GM21619 (cell line): ENCODE results near the gene HAVCR1.
"Not testable (repeated sequence)": the region's sequence is repeated elsewhere in the genome, so short reads cannot be mapped to it uniquely, and the experiment has no call there.

Source experiments
- ATAC-seq: cut with Tn5 transposase; IDR thresholded peaks from one replicate; pipeline ENCODE4 v1.9.1; 2021; ENCODE audit not compliant: unreplicated experiment

Gene HAVCR1

DNA sequence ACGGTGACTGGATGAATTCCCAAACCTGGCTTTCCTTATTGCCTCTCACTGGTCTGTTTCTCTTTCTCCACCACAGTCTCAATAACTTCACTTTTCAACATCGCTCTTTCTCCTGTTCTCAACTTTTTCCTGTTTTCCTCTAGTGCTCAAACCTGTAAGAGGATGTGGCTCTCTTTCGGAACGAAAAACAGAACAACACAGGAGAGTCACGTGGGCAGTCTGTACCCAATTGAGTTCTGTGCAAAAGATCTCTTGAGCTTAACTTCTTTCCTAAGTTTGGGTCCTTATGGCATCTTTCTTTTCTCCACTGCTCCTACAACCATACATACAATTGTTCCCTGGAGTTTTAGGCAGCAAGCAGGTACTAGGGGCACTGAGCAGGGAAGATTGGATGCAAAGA lies 8.9 kb downstream of the HAVCR1 start:
- ATAC-seq: no peak

DNA sequence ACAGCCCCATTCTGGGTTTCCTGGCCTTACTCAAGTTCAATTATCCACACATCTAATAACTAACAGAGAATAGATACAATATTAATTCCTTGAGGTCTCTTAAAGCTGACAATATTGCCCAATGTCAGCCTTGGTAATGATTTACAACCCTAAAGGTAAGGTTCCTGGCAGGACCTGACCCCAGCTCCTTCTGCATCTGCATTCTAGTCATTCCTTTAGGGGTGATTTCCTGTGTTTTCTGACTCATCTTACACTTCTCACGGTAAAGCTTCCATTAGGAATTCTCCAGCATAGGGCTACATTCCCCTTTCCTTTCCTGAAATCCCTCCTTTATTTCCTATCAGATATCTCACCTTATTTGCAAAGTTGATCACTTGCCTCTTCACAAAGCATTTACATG lies 9.3 kb downstream of the HAVCR1 start:
- ATAC-seq: no peak

DNA sequence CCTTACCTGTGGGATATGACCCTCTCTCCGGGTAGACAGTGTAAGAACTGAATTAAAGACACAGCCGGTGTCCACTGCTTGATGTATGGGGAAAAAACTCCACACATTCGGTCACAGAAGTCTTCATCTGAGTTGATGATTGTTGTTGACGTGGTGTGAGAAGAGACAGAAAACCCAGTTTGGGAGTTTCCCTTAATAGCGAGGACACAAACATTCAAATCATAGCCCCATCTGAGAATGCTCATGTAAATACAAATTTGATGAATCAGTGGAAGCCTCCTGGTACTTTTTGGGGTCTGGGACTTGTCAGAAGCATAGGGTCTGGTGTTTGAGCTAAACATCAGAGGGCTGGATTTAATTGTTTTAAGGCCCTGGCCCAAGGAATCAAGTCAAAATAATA lies 11.0 kb downstream of the HAVCR1 start:
- peak; percentile 62 for ATAC-seq

DNA sequence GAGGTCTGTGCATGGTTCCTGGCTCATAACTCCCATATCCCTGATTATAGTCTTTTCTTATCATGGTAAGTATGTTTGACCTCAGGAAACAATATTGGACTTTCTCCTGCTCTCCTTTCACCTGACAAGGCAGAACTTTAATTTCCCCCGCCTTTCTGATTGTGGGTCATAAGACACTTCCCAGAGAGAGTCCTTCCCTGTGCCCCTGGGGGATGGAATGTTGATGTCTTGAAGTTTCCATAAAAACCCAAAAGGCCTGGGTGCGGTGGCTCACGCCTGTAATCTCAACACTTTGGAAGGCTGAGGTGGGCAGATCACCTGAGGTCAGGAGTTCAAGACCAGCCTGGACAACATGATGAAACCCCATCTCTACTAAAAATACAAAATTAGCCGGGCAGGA lies 11.9 kb downstream of the HAVCR1 start:
- ATAC-seq: not testable (repeated sequence)

DNA sequence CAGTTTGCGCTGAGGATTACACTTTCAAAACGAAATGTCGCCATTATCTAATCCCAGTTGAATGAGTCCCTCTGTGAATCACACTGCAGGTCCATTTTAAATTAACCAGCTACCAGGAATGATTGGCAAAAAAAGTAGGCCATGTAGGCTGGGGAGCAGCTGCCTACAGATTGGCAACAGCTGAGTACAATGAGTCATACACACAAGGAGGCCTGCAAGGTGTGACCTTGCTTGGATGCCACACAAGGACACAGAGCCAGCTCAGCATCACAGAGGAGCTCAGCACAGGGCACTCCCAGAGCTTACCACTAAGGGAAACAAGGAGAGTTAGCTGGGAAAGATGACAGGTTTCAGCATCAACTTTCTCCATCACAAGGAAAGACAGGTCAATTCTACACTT lies 12.9 kb downstream of the HAVCR1 start:
- ATAC-seq: no peak

DNA sequence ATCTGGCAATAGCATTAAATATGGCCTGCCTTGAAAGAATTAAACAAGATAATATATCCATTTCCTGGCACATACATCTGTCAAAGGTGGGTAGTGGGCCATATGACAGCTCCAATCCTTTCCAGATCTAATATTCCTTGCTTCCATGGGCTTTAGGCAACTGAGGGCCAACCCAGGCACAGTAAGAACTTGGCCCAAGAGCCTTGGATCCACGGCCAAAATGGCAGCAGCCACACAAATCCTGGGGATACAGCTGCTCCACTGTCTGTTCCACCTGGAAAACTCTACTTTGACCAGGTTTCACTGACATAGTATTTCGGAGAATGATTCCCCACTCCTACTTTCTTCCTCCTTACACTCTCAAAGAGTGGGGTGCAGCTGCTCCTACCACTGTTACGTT lies 13.3 kb downstream of the HAVCR1 start:
- no peak for ATAC-seq

DNA sequence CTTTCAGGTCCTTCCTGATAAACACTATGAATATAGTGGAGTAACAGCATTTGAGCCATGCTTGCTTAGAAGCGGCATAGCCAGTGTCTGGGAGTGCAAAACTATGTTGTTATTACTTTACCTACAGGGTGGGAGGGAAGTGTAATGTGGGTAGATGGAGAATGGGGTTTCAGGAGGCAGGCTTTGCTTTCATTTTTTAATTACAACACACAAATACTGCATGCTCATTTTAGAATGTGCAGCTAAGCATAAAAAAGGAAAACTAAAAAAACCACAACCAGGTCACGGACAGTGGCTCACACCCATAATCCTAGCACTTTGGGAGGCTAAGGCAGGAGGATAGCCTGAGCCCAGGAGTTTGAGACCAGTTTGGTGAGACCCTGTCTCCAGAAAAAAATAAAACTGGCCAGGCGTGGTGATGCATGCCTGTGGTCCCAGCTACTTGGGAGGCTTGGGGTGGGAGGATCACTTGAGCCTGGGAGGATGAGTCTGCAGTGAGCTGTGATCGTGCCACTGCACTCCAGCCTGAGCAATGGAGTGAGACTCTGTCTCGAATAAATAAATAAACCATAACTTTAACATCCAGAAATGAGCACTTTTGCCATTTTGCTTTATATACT lies 20.2 kb downstream of the HAVCR1 start:
- no peak for ATAC-seq

DNA sequence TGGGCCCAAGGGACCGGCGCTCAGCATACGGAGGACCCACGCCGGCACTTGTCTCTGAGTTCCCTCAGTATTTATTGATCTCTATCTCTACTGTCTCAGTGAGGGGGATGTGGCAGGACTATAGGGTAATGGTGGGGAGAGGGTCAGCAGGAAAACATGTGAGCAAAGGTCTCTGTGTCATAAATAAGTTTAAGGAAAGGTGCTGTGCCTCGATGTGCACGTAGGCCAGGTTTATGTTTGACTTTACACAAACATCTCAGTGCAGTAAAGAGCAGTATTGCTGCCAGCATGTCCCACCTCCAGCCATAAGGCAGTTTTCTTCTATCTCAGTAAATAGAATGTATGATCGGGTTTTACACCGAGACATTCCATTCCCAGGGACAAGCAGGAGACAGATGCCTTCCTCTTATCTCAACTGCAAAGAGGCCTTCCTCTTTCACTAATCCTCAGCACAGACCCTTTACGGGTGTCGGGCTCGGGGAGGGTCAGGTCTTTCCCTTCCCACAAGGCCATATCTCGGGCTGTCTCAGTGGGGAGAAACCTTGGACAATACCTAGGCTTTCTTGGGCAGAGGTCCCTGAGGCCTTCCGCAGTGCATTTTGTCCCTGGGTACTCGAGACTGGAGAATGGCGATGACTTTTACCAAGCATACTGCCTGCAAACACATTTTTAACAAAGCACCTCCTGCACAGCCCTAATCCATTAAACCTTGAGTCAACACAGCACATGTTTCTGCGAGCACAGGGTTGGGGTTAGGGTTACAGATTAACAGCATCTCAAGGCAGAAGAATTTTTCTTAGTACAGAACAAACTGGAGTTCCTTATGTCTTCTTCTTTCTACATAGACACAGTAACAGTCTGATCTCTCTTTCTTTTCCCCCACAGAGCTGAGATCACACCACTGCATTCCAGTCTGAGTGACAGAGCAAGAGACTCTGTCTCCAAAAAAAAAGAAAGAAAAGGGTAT lies 24.5 kb downstream of the HAVCR1 start:
- ATAC-seq: not testable (repeated sequence)

DNA sequence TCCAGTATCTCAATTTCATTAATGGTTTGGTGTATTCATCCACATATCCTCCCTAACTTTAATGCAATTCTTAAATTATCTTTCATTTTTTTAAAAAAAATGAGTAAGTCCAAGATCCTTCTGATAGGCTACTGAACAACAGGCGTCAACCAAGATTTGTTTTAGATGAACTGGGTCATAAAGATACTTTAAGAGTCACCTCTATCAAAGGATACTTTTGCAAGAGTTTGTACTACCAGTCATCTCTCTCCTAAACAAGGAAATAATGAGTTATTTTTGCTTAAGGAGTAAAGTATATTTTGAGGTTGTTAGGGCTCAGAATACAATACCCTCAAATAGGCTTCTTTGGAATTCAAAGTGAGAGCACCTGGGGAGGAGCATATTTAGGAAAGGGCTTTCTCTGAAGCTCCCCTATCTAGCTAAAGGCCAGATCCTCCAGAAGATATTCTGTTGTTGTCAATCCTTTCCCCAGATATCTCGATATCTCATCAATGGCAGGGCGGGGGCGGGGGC lies 25.8 kb downstream of the HAVCR1 start:
- ATAC-seq: no peak

DNA sequence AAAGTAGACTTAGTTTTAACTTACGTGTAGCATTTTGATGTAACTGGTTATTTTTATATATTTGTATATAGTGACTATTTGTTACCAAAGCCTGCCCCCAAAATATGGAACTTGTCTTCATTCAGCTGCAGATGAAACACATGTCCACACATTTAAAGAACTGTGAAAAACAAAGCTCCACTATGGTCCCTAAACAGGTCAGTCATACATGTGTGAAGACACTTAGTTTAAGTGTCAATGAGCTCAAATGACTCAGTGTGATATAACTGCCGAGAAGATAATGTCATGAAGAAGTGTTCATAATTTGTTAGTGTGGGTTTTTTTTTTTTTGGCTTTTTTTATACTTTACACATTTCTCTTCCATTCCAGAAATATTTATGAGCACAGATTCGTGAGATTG lies 28.2 kb downstream of the HAVCR1 start:
- ATAC-seq: no peak

DNA sequence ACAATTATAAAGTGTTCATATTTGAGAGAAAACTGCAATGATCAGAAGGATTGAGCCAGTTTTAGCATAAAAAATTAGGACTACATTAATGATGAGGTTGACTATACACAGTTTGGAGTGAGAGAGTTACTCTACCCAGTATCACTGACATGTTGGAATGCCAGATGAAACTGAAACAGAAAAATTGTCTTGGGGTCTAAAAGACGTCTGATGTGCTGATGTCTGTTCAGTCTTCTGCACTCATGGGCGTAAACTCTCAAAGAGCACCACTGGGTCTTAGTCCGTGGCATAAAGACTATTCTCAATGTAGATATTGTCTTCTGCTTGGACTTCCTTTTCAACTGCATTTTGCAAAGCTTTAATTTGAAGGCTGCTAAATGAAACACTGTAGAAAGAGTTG lies 29.5 kb downstream of the HAVCR1 start:
- no peak for ATAC-seq

DNA sequence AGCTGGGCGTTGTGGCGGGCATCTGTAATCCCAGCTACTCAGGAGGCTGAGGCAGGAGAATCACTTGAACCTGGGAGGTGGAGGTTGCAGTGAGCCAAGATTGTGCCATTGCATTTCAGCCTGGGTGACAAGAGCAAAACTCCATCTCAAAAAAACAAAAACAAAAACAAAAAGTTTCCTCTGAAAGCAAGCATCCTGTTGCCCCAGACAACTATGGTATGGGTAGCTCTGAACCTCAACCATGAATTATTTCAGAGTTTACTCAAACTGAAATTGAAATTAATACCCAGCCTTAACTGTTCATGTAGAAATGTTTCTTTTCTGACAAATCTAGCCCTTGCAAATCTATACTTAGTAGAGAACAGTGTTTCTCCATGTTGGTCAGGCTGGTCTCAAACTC lies 31.3 kb downstream of the HAVCR1 start:
- peak; percentile 94 for ATAC-seq

DNA sequence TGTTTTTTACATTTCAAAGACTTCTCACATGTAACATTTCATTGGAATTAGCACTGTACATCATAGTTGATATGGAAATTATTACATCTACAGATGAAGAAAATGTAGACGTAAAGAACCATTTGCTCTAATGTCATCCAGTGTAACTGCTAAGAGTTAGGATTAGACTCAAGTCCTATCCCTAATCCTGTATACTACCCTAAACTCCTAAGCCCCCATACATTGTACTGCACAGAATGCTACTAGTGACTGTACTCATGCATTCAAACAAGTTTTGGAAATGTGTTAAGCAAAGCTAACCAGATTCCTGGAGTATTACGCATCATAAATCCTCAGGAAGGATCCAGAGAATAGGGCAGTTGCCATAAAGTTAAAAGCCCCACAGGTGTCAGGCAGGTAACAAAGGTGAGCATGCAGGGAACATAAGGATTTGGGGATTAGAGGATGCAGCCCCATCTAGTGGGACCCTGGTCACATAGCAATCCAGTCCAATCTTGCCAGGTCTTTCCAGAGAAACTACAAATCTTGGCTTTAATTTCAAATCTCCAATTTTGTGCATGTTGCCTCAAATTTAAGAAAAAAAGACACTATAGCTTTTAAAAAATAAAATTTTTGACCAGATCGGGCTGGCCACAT lies 32.0 kb downstream of the HAVCR1 start:
- ATAC-seq: no peak

DNA sequence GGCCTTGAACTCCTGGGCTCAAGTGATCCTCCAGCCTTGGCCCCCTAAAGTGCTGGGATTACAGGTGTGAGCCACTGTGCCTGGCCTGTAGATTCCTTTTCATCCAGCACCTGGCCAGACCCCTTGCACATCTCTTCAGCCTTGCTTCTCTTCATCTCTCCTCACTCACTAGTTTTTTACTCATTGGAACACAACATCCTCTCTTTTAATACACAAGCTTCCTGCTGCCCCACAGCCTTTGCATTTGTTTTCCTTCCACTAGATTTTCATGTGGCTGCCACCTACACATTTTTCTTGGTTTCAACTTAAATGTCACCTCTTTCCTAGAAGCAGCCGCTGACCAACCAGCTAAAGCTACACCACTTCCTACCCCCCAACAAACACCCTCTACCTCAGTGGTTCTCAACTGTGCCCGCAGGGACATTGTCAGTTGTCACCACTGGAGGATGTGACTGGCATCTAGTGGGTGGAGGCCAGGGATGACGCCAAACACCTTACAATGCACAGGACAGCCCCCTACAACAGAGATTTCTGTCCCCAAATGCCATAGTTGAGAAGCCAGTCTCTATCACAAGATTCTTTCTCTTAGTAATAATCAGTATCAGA lies 33.7 kb downstream of the HAVCR1 start:
- ATAC-seq: peak; percentile 28

DNA sequence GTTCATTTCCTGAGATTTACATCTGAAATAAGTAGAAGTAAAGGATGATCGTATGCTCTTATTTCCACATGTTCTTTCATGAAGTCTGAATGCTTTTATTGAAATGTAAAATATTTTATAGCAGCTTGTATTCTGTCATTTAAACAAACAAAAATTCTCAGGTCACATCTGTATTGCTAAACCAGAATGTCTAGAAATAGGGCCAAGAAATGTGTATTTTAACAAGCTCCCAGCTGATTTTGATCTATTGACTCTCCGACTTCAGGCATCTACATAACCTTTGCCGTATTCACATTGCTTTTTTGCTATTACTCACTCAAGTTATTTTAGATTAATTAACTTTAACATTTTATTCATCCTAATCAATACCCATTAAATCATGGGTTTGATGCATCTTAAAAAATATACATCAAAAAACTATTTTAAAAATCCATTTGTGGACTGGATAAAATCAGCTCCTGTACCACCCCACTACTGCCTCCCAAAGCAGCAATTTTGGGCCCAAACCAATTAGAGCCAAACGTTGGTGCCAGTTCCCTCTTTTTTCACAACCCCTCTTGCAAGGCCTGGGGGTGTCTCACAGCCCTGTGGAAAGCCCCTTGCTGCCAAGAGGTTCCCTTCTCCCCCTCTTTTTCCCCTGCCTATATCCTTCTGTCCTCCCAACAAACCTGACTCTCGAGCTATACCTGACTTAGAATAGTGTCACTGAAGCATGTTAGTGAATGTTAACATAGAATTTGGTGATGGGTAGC lies 34.5 kb downstream of the HAVCR1 start:
- ATAC-seq: no peak

DNA sequence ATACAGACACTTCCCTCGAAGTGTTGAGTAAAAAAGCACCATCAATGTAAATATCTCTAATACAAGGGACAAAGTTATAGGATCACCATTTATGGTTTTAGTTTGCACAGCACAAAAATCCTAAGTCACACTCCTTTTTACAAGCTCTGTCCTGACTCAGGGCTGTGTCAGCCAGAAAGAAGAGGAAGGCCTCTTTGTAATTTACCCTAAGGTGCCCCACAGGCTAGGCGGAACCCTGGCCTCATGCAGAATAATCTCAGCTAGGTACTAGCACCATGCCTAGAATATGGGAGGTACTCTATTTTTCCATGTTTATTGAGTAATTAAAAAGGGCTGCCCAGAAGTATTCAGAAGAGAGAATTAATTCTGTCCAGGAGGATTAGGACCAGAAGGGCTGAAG lies 36.9 kb downstream of the HAVCR1 start:
- ATAC-seq: no peak

DNA sequence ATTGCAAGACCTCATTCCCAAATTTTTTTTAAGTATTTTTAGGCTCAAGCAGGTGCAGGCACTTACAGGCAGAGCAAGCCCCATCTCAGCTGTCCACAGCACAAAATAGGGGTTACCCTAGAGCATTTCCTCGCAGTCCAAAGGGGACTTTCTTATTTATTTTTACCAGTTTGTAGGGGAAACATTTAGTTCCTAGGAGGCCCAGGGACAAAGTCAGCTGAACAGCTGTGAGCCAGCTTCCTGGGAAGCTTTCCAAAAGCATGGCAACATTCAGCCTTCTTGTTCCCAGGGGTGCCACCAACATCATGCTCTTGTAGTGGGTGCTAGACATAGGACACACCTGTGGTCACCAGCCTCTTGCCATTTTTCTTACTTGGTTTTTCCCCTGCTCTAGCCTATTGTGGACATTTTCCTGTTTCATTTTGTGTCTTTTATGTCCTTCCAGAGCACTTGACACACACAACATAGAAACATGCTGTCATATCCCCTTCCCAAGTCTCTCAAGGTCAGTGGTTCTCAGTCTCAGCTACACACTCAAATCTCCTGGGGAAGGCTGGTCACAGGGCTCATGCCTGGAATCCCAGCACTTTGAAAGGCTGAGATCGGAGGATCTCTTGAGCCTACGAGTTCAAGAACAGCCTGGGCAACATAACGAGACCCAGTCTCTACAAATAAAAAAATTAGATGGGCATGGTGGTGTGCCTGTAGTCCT lies 38.2 kb downstream of the HAVCR1 start:
- no peak for ATAC-seq

DNA sequence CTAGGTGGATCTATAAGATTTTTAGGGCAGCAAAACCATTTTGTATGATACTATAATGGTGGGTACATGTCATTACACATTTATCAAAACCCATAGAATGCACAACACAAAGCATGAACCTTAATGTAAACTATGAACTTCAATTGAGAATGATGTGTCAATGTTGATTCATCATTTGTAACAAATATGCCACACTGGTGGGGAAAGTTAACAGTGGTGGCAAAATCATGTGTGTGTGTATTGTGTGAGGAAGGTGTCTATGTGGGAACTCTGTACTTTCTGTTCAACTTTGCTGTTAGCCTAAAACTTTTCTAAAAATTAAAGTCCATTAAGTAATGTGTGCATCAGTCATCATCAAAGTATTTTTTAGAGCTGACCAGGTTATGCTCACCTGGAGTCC lies 38.9 kb downstream of the HAVCR1 start:
- no peak for ATAC-seq

DNA sequence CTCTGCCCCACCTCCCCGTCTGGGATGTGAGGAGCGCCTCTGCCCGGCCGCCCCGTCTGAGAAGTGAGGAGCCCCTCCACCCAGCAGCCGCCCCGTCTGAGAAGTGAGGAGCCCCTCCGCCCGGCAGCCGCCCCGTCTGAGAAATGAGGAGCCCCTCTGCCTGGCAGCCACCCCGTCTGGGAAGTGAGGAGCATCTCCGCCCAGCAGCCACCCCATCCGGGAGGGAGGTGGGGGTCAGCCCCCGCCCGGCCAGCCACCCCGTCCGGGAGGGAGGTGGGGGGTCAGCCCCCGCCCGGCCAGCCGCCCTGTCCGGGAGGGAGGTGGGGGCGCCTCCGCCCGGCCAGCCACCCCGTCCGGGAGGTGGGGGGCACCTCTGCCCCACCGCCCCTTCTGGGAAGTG lies 44.8 kb downstream of the HAVCR1 start:
- ATAC-seq: not testable (repeated sequence)

DNA sequence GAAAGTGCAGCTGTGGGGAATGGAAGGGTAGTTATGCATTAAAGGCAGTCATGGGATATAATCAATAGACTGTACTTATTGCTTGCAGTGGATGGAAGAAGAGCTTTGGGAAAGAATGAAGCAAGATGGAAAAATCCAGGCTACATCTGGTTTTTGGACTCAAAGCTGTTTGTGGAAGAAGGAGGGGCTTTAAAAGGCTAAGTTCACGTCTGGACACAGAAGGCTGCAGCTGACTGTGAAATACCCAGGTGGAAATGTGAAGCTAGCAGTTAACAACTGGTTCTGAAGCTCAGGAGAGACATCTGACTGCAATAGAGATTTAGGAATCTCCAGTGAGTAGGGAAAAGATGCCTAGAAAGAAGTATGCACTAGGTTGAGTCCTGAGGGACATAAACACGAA lies 52.7 kb downstream of the HAVCR1 start:
- ATAC-seq: no peak
